Fibroblast of the conjunctiva (primary cell): Measurements from ENCODE around the gene FNTB.

ENCODE experiments used
- DNase-seq: peaks from one replicate; pipeline ENCODE4 v3.0.0-alpha.2; 2010; ENCODE audit warnings: low read depth

FNTB gene

GRCh38 chr14:65052832-65053231 is 66.1 kb downstream of the FNTB start:
- no peak for DNase-seq

- no peak for DNase-seq
Measured at GRCh38 chr14:65053466-65053865, 66.8 kb downstream of the FNTB start.

- DNase-seq: no peak
Measured at GRCh38 chr14:65054471-65055085, 67.9 kb downstream of the FNTB start.

GRCh38 chr14:65057695-65058094 is 71.0 kb downstream of the FNTB start:
- DNase-seq: no peak

GRCh38 chr14:65062096-65063075 is 75.7 kb downstream of the FNTB start:
- DNase-seq: no peak

GRCh38 chr14:65065719-65066118 is 79.0 kb downstream of the FNTB start:
- no peak for DNase-seq

- DNase-seq: no peak
Measured at GRCh38 chr14:65069874-65070413, 83.2 kb downstream of the FNTB start.

- no peak for DNase-seq
Measured at GRCh38 chr14:65070471-65070976, 83.8 kb downstream of the FNTB start.

GRCh38 chr14:65071544-65071943 is 84.8 kb downstream of the FNTB start:
- DNase-seq: no peak

- no peak for DNase-seq
Measured at GRCh38 chr14:65072256-65072655, 85.6 kb downstream of the FNTB start.

- no peak for DNase-seq
Measured at GRCh38 chr14:65072937-65073336, 86.2 kb downstream of the FNTB start.

GRCh38 chr14:65073605-65074201 is 87.0 kb downstream of the FNTB start:
- DNase-seq: no peak

GRCh38 chr14:65074449-65075150 is 87.9 kb downstream of the FNTB start:
- DNase-seq: no peak

- no peak for DNase-seq
Measured at GRCh38 chr14:65075628-65076325, 89.1 kb downstream of the FNTB start.

- DNase-seq: no peak
Measured at GRCh38 chr14:65077318-65077717, 90.6 kb downstream of the FNTB start.

GRCh38 chr14:65079201-65079600 is 92.5 kb downstream of the FNTB start:
- no peak for DNase-seq

GRCh38 chr14:65079768-65080167 is 93.1 kb downstream of the FNTB start:
- no peak for DNase-seq

GRCh38 chr14:65080960-65081747 is 94.5 kb downstream of the FNTB start:
- DNase-seq: no peak

- no peak for DNase-seq
Measured at GRCh38 chr14:65082930-65083329, 96.2 kb downstream of the FNTB start.
